Measurements from ENCODE around the gene AKAP6. TPM values are rescaled to one million over a fixed set of nuclear protein-coding genes. Genes with fewer than 3 reads are reported as not detected.

Gene AKAP6
- total RNA-seq, 1 experiment from 2014 or later: 1.9 TPM

GRCh38 chr14:32785585-32785984, 456.5 kb downstream of the AKAP6 start:
- Histone ChIP-seq H4K20me1 (ENCODE audit: insufficient read depth) (no peaks in the 10 kb centered on the region), H3K4me3 (replicated peaks in 1 of 2; ENCODE audit: low read depth in 1 of 2, low read length in 2 of 2) (no peak overlapping the region), H3K36me3 (ENCODE audit: control insufficient read depth in 1 of 2, insufficient read depth in 2 of 2, low read length in 2 of 2) (no peaks in the 10 kb centered on the region), H2AFZ (ENCODE audit: low read depth, low read length, poor library complexity, severe bottlenecking) (no peak overlapping the region), H3K27me3 (ENCODE audit: insufficient read depth, low read length) (no peaks in the 10 kb centered on the region), H3K79me2 (ENCODE audit: insufficient read depth, low read length) (no peaks in the 10 kb centered on the region), H3K9me3 (ENCODE audit: control insufficient read depth in 1 of 2, insufficient read depth in 1 of 2, low read depth in 1 of 2, low read length in 2 of 2) (no peaks in the 10 kb centered on the region), H3K9me2 (ENCODE audit: insufficient read depth) (no peaks in the 10 kb centered on the region), H3K4me2 (ENCODE audit: low read length) (no peak overlapping the region), H3K4me1 (ENCODE audit: control insufficient read depth in 1 of 2, insufficient read depth in 2 of 2, low read length in 2 of 2) (no peaks in the 10 kb centered on the region), H3K9ac (ENCODE audit: low read length) (no peak overlapping the region), H3K27ac (ENCODE audit: low read depth, low read length) (no peak overlapping the region)
- ChIA-PET POLR2A (no interaction called here), RAD21 (ENCODE audit: low non-redundant PET in 1 of 2, low total read pairs in 2 of 2, uncharacterized antibody in 2 of 2, unreplicated experiment in 2 of 2) (no interaction called here), CTCF (no interaction called here)
- TF ChIP-seq FOSL1 (IDR thresholded peaks at IDR 0.05; ENCODE audit: low read depth) (no peak), ELF1 (IDR thresholded peaks at IDR 0.05; ENCODE audit: borderline replicate concordance, low read depth) (no peak), REST (IDR thresholded peaks at IDR 0.05; ENCODE audit: low read depth) (no peak), CEBPB (IDR thresholded peaks at IDR 0.05; ENCODE audit: low read depth) (no peak), CTCF (IDR thresholded peaks at IDR 0.05 in 2 of 3, conservative IDR thresholded peaks at IDR 0.05 in 1 of 3; ENCODE audit: borderline replicate concordance in 1 of 3, insufficient read depth in 1 of 3, low read depth in 2 of 3, low read length in 2 of 3) (no peak), SP1 (IDR thresholded peaks at IDR 0.05; ENCODE audit: low read depth) (no peak)
- DNase-seq (ENCODE audit: low read depth, low spot score) (no peak), ATAC-seq (no peak)
- intact Hi-C loops (cut with micrococcal nuclease): no loop called here
- BruUV-seq (replicated peaks): no TSS peak
